NOMO-1 treated with DMSO at 0.1 percent for 48 hours (cell line): ENCODE measurements around the gene LANCL2.
"Not testable (repeated sequence)": the region's sequence is repeated elsewhere in the genome, so short reads cannot be mapped to it uniquely, and the experiment has no call there.

Experiments used
- DNase-seq: peaks from one replicate; lab custom pipeline; 2025; ENCODE audit not compliant: unreplicated experiment; lab: John Stamatoyannopoulos, UW

LANCL2 gene

GRCh38 chr7:55402506-55402905, 37.4 kb downstream of the LANCL2 start:
- not testable (repeated sequence) for DNase-seq

- DNase-seq, result no peak
Measured at GRCh38 chr7:55405856-55406541, 40.9 kb downstream of the LANCL2 start.

- DNase-seq, result no peak
Measured at GRCh38 chr7:55409482-55410225, 44.5 kb downstream of the LANCL2 start.

- DNase-seq, result no peak
Measured at GRCh38 chr7:55410667-55411239, 45.6 kb downstream of the LANCL2 start.

- DNase-seq, result no peak
Measured at GRCh38 chr7:55411844-55412243, 46.7 kb downstream of the LANCL2 start.

- DNase-seq, result no peak
Measured at GRCh38 chr7:55413442-55413841, 48.3 kb downstream of the LANCL2 start.

GRCh38 chr7:55415173-55415778, 50.1 kb downstream of the LANCL2 start:
- DNase-seq, result peak; percentile 56

GRCh38 chr7:55417456-55417855, 52.3 kb downstream of the LANCL2 start:
- DNase-seq, result not testable (repeated sequence)

- no peak for DNase-seq
Measured at GRCh38 chr7:55420530-55420929, 55.4 kb downstream of the LANCL2 start.

GRCh38 chr7:55423277-55423711, 58.2 kb downstream of the LANCL2 start:
- DNase-seq, result no peak

- DNase-seq, result no peak
Measured at GRCh38 chr7:55423891-55424290, 58.8 kb downstream of the LANCL2 start.

GRCh38 chr7:55425141-55425752, 60.1 kb downstream of the LANCL2 start:
- DNase-seq, result peak; percentile 15

- no peak for DNase-seq
Measured at GRCh38 chr7:55426676-55427075, 61.5 kb downstream of the LANCL2 start.

- no peak for DNase-seq
Measured at GRCh38 chr7:55427342-55427741, 62.2 kb downstream of the LANCL2 start.

GRCh38 chr7:55427800-55428199, 62.7 kb downstream of the LANCL2 start:
- no peak for DNase-seq

- no peak for DNase-seq
Measured at GRCh38 chr7:55429835-55430499, 64.8 kb downstream of the LANCL2 start.

- no peak for DNase-seq
Measured at GRCh38 chr7:55431898-55432297, 66.8 kb downstream of the LANCL2 start.

- DNase-seq, result no peak
Measured at GRCh38 chr7:55432506-55432905, 67.4 kb downstream of the LANCL2 start.

GRCh38 chr7:55432939-55433784, 68.0 kb downstream of the LANCL2 start:
- no peak for DNase-seq

GRCh38 chr7:55435466-55435865, 70.3 kb downstream of the LANCL2 start:
- no peak for DNase-seq
